Stimulated activated CD8-positive, alpha-beta memory T cell treated with anti-CD3 and anti-CD28 coated beads, Interleukin-7, amount 100 ng/mL, for 4 hours (primary cell): ENCODE data around the gene GSG1L.

ENCODE experiments used
- DNase-seq, 2 donors: peaks; one replicate each; pipeline ENCODE4 v3.0.0-alpha.2; 2020; ENCODE audit warnings: low read depth in 2 of 2

Gene GSG1L

GRCh38 chr16:27852681-27853080, 210.8 kb downstream of the GSG1L start:
- no peak for DNase-seq

GRCh38 chr16:27852116-27852515, 211.4 kb downstream of the GSG1L start:
- no peak for DNase-seq

GRCh38 chr16:27851586-27851985, 211.9 kb downstream of the GSG1L start:
- no peak for DNase-seq

- no peak for DNase-seq
Observed at GRCh38 chr16:27849621-27850020, 213.9 kb downstream of the GSG1L start.

- no peak for DNase-seq
Observed at GRCh38 chr16:27847030-27847550, 216.4 kb downstream of the GSG1L start.

- no peak for DNase-seq
Observed at GRCh38 chr16:27844826-27845225, 218.7 kb downstream of the GSG1L start.

GRCh38 chr16:27843800-27844199, 219.7 kb downstream of the GSG1L start:
- DNase-seq, result no peak

- no peak for DNase-seq
Observed at GRCh38 chr16:27841911-27842310, 221.6 kb downstream of the GSG1L start.

- DNase-seq, result no peak
Observed at GRCh38 chr16:27841061-27841801, 222.3 kb downstream of the GSG1L start.

- DNase-seq, result no peak
Observed at GRCh38 chr16:27840311-27841060, 223.0 kb downstream of the GSG1L start.

GRCh38 chr16:27839419-27839818, 224.1 kb downstream of the GSG1L start:
- no peak for DNase-seq

- no peak for DNase-seq
Observed at GRCh38 chr16:27838536-27839175, 224.9 kb downstream of the GSG1L start.

- no peak for DNase-seq
Observed at GRCh38 chr16:27829975-27830374, 233.5 kb downstream of the GSG1L start.

GRCh38 chr16:27828671-27829070, 234.8 kb downstream of the GSG1L start:
- no peak for DNase-seq

GRCh38 chr16:27827765-27828164, 235.7 kb downstream of the GSG1L start:
- DNase-seq, result no peak

- no peak for DNase-seq
Observed at GRCh38 chr16:27826893-27827289, 236.6 kb downstream of the GSG1L start.

- no peak for DNase-seq
Observed at GRCh38 chr16:27826081-27826892, 237.2 kb downstream of the GSG1L start.

GRCh38 chr16:27824786-27825185, 238.7 kb downstream of the GSG1L start:
- DNase-seq, result no peak

GRCh38 chr16:27824006-27824405, 239.5 kb downstream of the GSG1L start:
- no peak for DNase-seq

GRCh38 chr16:27823421-27823820, 240.1 kb downstream of the GSG1L start:
- no peak for DNase-seq

GRCh38 chr16:27822996-27823395, 240.5 kb downstream of the GSG1L start:
- no peak for DNase-seq

GRCh38 chr16:27822529-27822928, 241.0 kb downstream of the GSG1L start:
- no peak for DNase-seq
